Right ventricle myocardium superior (tissue), 1 donor: ENCODE data around the gene ANKRD60. TPM values are rescaled to one million over a fixed set of nuclear protein-coding genes. Genes with fewer than 3 reads are reported as not detected.

Experiments
- ATAC-seq: fragments of 200-7000 bp; cut with Tn5 transposase; one replicate; pipeline ENCODE4 v1.9.1; 2020; ENCODE audit warnings: mild to moderate bottlenecking; ENCODE audit not compliant: poor library complexity
- DNase-seq: peaks from one replicate; pipeline ENCODE4 v3.0.0-alpha.2; 2020
- intact Hi-C: fragments of 100-400 bp; cut with DNase I; formaldehyde crosslinking; loops from one replicate; pipeline ENCODE4 v1.11.2; 2022
- total RNA-seq: library from RNA; stranded (reverse); fragmentation: NEBNext Ultra II Directional; extraction: Animal tissue kit (Norgen Biotek cat#: 25700); gene quantifications from one replicate; pipeline ENCODE4 v1.2.1, GENCODE V29; 2021
- donor health status: DM: no; HTN: yes; CAD: no; lungs with severe emphysema.

The ANKRD60 gene
- total RNA-seq, 1 donor from 2014 or later = not detected

DNA sequence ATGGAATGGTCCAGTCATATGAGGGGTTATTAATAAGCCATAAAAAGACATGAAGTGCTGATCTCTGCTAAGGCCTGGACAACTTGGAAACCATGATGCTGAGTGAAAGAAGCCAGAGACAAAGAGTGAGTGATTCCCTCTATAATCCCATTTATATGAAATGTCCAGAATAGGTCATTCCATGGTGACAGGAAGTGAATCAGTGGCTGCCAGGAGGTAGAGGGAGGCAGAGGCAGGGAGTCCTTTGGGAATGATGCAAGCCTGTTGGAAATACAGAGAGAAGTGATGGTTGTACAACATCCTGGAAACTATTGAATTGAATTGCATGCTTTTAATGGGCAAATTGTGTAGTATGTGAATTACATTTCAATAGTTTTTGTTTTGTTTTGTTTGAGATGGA is 26.4 kb downstream of the ANKRD60 start:
- DNase-seq (peak; percentile 10), ATAC-seq (no peak)
- intact Hi-C loops = no loop called here

DNA sequence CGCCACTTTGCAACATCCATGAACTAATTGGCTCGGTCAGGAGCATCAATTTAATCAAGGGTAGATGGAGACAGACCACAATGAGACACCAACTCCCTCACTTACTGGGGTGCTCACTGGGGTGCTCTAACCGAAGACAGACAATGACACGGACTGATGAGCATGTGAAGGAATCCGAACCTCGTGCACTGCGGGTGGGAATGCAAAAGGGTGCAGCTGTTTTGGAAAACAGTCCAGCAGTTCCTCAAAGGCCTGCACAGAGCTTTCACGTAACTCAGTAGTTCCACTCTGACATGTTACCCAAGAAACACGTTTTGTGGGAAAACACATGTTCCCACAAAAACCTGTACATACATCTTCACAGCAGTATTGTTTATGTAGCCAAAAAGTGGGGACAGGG is 26.8 kb downstream of the ANKRD60 start:
- intact Hi-C loops = no loop called here
- ATAC-seq (no peak), DNase-seq (peak; percentile 4)

DNA sequence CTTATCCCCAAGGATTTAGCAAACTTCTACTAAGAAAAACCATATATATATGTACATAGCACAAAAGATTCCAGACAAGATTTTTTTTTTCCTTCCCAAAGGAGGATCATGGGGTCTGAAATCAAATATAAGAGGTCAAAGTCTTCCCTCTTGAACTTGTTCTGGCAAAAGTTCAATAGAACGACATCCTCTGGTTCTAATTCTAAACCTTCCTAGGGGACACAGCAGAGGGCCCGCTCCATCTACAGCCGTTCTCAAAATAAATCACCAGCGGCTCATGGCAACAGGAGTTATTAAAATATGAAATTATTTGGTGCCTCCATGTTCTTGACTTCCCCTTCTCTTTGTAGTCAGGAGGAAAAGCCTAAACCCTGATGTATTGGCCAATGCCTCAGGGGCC is 29.0 kb downstream of the ANKRD60 start:
- intact Hi-C loops = no loop called here
- DNase-seq (peak; percentile 38), ATAC-seq (peak; percentile 27)

DNA sequence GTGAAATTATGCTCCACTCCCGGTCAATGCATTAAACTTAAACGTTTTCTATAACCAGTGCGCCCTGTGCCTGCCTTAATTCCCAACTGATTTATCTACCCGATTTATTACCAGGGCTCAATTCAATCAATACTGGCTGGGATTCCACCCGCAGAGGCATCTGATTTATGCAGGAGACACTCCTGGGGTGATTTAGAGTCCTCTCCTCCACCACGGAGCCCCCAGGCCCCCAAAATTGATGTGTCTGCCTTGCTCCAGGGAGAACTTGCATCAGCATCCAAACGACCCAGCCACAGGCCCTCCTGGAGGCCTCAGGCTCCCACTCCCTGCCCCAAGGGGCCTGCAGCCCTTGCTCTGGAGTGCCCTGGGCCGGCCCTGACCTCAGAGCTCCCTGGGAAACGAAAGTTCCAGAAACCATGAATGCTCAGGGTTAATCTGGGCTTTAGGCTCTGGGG is 29.5 kb downstream of the ANKRD60 start:
- DNase-seq (peak; percentile 55), ATAC-seq (peak; percentile 51)
- intact Hi-C loops = no loop called here

DNA sequence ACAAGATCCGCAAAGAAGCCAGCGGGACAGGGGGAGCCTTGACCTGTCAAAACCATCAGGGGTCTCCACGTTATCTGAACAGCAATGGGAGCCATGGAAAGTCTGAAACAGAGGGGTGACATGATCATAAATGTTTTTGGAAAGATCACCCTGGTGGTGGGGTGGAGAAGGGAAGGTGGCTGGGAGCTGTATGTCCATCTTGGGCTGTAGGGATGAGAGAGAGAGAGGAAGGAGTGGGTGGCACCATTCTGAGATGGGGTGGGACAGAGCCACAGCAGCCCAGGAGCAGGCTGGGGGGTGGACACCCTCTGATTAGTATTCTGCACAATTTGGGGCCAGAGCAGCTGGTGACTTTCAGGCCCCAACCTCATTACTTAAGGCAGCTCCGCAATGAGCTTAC is 30.1 kb downstream of the ANKRD60 start:
- intact Hi-C loops = no loop called here
- ATAC-seq (no peak), DNase-seq (peak; percentile 4)

DNA sequence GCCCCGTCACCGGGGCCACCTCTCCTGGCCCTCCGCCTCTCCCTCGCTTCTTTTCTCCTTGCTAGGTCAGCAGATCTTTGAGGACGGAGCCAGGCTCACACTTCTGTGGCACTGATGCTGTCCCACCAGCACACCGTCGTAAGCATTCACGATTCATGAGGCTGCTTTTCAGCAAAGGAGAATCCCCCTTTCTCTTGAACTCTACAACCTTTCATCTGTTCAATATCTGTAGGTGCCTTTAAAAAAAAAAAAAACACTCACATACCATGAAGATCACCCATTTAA is 31.3 kb downstream of the ANKRD60 start:
- intact Hi-C loops = no loop called here
- DNase-seq (no peak), ATAC-seq (no peak)

DNA sequence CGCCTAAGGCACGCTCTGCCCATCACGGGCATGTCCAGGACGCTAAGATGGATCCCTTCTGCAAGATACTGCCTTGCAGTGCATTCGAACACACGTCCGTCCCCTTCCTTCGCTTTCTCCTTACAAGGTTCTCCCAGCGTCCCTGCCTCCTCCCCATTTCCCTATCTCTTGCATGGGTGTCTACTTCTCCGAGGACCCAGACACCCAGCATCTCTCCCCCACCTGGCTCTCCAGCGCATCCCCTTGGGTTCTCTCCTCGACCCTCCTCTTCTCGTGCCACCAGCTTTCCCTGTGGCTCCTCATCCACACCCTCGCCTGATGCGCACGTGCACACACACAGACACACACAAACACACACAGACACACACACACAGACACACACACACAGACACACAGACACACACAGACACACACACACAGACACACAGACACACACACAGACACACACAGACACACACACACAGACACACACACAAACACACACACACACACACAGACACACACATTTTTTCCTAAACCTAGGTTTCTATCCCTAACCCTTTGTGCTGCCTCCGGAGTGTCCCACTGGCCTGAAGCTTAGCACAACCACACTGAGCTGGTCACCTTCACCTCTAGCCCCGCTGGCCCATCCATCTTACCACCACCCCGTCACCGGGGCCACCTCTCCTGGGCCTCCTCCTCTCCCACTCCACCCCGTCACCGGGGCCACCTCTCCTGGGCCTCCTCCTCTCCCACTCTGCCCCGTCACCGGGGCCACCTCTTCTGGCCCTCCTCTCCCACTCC is 31.9 kb downstream of the ANKRD60 start:
- ATAC-seq (no peak), DNase-seq (peak; percentile 20)
- intact Hi-C loops = no loop called here

DNA sequence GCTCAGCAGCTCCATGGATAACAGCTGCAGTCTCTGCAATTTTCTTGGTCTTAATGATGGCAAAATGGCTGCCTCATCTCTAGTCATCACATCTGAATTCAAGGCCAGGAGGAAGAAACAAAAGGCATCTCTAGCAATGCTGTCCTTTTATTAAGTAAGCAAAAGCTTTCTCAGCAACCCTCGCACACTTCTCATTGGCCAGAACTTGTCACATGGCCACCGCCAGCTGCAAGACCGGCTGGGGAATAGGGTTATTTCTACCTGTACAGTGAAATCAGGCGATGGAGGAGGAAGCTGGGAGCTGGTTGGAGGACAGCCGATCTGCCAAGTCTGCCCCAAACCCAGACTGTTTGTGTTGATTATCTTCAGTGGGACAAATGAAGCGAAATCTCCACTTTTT is 33.4 kb downstream of the ANKRD60 start:
- intact Hi-C loops = no loop called here
- DNase-seq (no peak), ATAC-seq (no peak)

DNA sequence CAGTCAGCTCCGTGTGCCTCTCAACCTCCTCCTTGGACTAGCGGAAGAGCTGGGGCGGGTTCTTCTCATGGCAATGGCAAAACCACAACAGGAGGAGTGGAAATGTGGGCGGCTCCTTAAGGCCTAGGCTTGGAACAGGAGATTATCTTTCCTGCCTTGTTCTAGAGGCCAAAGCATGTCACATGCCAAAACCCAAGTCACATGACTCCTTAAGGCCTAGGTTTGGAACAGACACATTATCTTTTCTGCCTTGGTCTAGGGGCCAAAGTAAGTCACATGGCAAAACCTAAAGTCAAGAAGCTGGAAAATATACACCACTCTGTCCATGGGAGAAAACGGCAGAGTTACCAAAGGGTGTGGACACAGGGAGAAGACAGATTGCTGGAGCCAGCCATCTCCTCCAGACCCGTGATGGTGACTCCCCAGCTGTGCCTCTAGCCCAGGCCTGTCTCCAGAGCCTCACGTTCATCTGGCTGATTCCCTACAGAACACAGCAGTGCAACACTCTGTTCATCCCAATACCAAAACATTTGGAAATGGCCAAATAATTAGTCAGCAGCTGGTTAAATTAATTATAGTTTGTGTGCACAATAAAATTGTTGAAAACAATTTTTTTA is 34.2 kb downstream of the ANKRD60 start:
- ATAC-seq (peak; percentile 22), DNase-seq (no peak)
- intact Hi-C loops = no loop called here

DNA sequence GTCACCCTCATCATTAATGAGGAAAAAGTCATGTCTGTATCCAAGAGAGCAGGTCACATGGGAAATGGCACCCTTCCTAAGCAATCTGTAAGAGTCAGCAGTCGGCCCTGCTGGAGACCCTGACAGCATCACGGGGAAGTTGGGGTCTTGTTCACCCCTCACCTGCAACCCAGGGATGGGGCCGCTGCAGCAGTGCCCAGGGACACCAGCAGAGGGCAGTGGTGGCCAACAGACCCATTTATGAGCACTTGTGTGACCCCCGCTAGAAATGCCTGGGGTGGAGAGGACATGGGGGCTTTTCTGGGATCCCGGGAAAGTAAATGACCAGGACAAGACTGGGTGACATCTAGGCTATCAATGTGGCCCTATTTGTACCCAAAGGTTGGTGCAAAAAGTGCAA is 35.9 kb downstream of the ANKRD60 start:
- no peak for ATAC-seq
- intact Hi-C loops = no loop called here
- no peak for DNase-seq

DNA sequence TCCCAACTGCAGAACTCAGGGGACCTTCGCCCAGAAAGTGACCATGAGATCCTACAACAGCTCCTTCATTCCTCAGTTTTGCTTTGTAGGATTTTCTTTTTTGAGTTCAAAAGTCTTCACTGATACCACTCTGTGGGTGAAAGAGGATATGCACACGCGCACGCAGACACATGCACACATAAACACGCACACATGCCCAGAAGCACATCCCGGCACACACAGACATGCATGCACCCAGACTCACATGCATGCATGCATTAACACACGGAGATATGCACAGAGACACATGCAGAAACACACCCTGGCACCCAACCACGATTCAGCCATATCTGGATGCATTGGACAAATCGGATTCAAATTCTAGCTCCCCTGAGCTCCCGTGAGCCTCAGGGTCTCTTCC is 36.4 kb downstream of the ANKRD60 start:
- no peak for ATAC-seq
- no peak for DNase-seq
- intact Hi-C loops = no loop called here

DNA sequence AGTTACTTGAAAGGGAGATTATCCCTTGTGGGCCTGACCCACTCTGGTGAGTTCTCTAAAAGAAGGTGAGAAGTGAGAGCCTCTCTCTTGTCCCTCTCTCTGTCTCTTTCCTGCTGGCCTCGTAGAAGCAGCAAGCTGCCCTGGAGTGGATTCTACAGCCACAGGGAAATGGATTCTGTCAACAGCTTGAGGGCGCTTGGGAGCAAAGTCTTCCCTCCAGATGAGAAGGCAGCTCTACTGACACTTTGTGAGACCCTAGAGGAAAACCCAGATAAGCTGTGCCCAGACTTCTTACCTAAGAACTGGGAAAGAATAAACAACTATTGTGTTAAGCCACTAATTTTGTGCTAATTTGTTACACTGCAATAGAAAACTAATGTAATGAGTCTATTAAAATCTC is 39.9 kb downstream of the ANKRD60 start:
- no peak for DNase-seq
- intact Hi-C loops = loop anchor here (10.0 kb wide), 1 partner anchor 124 kb away; no protein-coding TSS in a partner anchor
- ATAC-seq = no peak

DNA sequence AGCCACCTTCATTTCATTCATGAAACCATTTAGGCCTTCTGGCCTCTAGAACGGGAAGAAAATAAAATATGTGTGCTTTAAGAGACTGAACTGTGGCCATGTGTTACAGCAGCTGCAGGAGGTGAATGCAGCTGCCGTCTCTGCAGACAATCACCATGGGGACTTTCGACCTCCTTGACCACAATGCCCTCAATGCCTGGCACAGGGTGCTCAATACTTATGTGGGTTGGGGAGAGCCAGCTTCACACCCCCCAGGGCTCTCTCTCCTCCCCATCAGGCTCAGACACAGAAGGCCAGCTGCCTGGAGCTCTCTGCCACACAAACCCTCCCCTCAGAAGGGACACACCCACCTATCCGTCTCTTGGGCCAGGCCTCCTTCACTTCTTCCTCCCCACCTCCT is 43.5 kb downstream of the ANKRD60 start:
- peak; percentile 5 for DNase-seq
- intact Hi-C loops = loop anchor here (10.0 kb wide), 1 partner anchor 120 kb away; no protein-coding TSS in a partner anchor
- no peak for ATAC-seq

DNA sequence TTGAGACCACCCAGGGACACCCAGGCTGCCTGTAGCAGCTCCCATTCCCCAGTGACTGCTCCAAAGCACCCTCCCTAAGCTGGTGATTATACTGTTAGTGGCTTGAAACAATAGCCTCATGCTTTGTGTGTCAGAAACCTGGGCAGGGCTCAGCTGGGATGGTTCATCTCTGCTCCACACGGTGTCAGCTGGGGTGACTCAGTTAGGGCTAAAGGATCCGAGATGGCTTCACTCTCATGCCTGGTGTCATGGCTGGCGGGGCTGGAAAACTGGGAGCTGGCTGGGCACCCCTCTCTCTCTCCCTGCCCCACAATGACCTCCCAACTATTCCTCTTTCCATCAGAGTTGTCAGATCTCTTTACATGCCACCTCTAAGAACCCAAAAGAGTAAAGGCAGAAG is 44.4 kb downstream of the ANKRD60 start:
- ATAC-seq (no peak), DNase-seq (peak; percentile 20)
- intact Hi-C loops = loop anchor here (10.0 kb wide), 1 partner anchor 119 kb away; no protein-coding TSS in a partner anchor

DNA sequence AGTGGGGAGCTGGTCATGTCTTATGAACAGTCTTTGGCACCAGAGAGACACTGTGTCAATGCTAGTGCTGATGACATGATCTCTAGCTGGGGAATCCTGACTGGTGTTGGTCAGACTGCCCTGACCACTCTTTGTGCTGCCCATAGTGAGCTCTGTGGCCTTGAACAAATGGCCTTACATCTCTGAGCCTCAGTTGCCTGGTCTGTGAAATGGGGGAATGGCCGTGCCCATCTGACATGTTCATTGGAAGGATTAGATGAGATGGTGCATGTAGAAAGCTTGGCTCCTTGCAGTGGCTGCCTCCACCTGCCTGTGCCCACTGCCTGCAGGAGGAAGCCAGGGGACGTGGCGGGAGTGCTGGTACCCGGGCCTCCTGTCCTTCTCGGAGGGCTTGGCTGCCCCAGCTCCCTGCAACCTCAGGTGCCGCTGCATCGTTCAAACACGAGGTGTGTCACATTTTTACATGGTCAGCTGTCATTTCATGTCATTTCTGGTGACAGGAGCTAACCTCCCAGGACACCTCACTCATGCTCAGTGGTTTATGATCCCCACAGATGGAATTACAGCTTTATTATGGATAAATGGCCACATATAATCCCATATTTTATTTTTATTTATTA is 45.8 kb downstream of the ANKRD60 start:
- DNase-seq = peak; percentile 22
- no peak for ATAC-seq
- intact Hi-C loops = loop anchor here (10.0 kb wide), 1 partner anchor 118 kb away; no protein-coding TSS in a partner anchor

DNA sequence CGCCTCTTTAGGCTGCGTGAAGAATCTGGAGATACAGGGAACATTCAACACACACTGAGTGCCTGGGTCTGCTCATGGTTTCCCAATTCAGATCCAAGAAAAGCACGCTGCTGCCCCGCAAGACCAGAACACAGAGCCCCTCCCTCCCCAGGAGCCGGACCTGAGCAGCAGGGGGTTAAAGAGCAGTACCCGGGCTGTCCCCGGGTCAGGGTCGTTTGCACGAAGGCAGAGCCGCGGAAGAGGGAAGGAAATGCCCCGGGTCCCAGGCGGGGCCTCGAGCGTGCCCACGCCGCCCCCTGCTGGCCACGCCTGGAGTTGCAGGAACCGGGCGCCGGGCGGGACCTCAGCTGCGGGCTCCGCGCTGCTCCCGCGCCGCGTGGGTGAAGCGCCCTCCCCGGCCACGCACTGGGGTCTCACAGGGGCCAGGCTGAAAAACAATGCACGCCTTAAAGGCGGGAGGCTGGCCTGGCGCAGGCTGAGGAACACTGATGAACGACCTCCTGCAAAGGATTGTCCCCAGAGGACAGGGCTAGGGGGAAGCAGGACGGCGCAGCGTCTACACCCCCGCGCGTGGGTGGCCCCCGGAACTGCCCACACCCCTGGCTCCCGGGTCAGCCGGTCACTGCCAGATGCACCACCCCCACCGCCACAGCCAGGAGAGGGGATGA is 48.9 kb downstream of the ANKRD60 start:
- ATAC-seq = peak; percentile 85
- intact Hi-C loops = loop anchor here (5.0 to 10.0 kb wide), 3 partner anchors 85 to 522 kb away; no protein-coding TSS in a partner anchor
- DNase-seq = peak; percentile 80

DNA sequence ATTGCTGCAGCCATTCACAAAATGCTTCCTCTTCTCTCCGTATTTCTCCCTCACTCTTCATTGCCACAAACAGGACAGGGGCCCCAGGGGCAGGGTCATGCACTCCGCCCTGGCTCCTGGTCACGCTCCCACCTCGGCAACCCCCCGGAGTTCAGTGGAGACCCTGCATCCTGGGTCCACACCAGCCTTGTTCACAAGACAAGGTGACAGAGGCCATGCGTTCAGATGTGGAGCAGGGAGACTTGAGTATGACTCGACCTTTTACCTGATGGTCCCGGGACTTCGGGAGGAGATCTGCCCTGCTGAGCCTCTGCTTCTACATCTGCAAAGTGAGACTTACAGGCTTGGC is 49.4 kb downstream of the ANKRD60 start:
- ATAC-seq (no peak), DNase-seq (peak; percentile 35)
- intact Hi-C loops = loop anchor here (5.0 to 10.0 kb wide), 2 partner anchors 84 to 522 kb away; no protein-coding TSS in a partner anchor

DNA sequence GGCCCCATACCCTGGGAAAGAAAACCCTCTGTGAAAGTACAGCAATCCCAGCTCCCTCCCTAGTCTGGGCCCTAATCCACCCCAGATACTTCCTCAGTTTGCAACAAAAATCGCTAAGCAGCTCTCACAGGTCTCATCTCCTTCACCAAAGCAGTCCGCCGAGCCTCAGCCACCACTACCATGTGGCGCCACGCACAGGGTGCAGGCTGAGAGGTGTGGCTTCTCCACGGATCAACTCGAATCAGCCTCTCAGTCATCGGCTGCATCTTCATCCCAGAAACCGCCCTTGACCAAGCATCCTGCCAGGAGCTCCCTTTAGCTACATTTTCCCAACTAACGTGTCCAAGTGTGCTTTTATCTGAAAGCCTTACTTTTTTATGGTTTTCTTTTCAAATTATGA is 50.7 kb downstream of the ANKRD60 start:
- ATAC-seq (no peak), DNase-seq (peak; percentile 24)
- intact Hi-C loops = loop anchor here (5.0 to 10.0 kb wide), 2 partner anchors 83 to 520 kb away; no protein-coding TSS in a partner anchor

DNA sequence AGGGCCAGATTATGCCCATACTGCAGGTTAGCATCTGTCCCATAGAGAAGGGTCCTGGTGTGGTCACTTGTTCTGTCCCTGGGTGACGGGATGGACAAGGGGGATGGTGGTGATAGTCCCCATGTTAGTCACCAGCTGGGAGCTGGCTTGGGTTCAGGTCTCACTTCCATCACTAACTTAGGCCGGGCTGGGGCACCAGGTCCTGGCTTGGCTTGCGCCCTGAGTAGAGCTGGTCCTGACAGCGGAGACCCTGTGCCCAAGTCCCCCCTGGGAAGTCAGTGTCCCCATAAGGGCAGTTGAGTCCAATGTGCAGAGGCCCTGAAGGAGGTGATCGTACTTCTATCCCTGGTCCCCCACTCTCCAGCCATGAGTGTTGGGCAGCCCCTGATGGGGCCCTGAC is 52.6 kb downstream of the ANKRD60 start:
- intact Hi-C loops = loop anchor here (5.0 to 10.0 kb wide), 2 partner anchors 81 to 519 kb away; no protein-coding TSS in a partner anchor
- DNase-seq = peak; percentile 40
- no peak for ATAC-seq
